ENCODE data around the gene HOXD9. TPM values are rescaled to one million over a fixed set of nuclear protein-coding genes. Genes with fewer than 3 reads are reported as not detected.

HOXD9 gene
- total and polyA plus RNA-seq, 4 experiments from 2014 or later, result not detected

DNA sequence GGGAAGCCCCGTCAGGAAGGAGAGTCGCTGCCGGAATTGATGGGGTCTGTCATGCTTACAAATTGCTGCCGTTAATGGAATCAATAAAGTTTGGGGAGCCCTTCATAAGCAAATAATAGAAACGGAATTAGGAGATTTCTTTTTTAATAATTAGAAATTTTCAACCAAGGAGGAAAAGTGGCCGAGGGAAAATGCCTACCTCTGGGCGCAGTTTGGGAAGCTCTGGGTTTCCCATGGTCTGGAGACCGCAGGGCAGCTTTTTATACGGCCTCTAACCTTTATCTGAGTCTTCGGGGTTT is 40.0 kb upstream of the HOXD9 start:
- H3K36me3 ChIP-seq (ENCODE audit: insufficient read depth, low read length), result no peaks in the 10 kb centered on the region
- H3K4me1 Mint-ChIP-seq, result peaks cover 4 to 40% (median 11%) of the 10 kb centered on the region in 4 donors
- peak overlapping the region in 5 of 7 donors; percentile 13 to 96 (median 87) for H3K27ac Mint-ChIP-seq
- intact Hi-C loops (cut with micrococcal nuclease), result no loop called here
- peaks cover 3 to 78% (median 60%) of the 10 kb centered on the region in 8 donors for H3K9me3 Mint-ChIP-seq
- H3K27me3 ChIP-seq (ENCODE audit: insufficient read depth, low read length), result peaks cover 86% of the 10 kb centered on the region
- H3K36me3 Mint-ChIP-seq, result peaks cover 0 to 17% of the 10 kb centered on the region in 2 donors
- peaks cover 57 to 63% of the 10 kb centered on the region in 2 donors for H3K27me3 Mint-ChIP-seq
- peak overlapping the region in 5 of 8 donors; percentile 17 to 57 (median 41) for H3K4me3 Mint-ChIP-seq
- no peaks in the 10 kb centered on the region for H3K9me3 ChIP-seq (ENCODE audit: control insufficient read depth in 1 of 2, low read length in 2 of 2)
- ChIA-PET POLR2A (ENCODE audit: partially characterized antibody) (no interaction called here), CTCF (ENCODE audit: partially characterized antibody) (interaction anchor here (0.7 to 1.2 kb wide), 2 partner anchors 11 to 44 kb away, joined by 3 read pairs; no protein-coding TSS in a partner anchor)
- H3K4me3 ChIP-seq (ENCODE audit: low read length in 2 of 2), result no peak overlapping the region
- no peak overlapping the region for H3K27ac ChIP-seq (ENCODE audit: low read depth, low read length)
- H3K4me1 ChIP-seq (ENCODE audit: insufficient read depth, low read length), result no peaks in the 10 kb centered on the region
- peak in 1 of 5 donors; percentile 27 for DNase-seq

DNA sequence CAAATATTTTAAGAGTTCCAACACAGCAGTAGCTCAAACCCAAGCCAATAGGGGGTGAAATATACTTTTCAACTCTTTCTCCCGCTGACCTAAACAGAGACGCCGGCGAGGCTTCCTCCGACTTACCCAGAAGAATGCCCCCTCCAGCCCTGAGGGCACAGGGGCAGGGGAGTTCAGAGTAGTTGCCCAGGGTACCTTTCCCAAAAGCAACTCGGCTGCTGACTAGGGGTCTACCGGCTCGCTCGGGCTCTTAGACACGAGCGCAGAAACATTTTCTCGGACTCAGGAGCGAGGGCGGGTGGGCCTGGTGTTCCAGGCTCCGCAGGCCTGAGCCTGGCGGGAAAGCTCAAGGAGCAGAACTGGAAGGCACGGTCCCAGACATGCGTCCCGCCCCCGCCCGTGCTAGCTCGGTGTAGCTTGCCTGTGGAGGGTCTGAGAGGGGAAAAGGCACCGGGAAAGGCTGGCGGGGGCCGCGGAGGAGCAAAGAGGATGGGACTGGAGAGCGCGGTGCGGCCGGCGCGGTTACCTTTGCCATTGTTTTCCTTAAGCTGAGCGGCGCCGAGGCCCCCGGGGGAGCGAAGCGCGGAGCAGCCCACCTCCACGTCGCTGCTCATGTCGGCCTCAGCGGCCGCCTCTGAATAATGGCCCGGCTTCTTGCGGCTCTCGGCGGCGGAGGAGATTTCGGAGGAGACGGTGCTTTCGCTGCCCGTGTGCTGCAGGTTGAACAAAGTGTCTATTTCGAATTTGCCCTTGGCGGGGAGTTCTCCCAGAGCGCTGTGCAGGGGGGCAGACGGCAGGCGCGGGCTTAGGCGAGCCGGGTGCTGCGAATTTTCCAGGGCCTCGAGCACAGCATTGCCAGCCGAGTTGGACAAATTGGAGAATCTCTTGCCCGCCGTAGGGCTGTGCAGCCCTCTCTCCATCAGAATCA is 39.4 kb upstream of the HOXD9 start:
- Mint-ChIP-seq H3K9me3 (peaks cover 3 to 84% (median 59%) of the 10 kb centered on the region in 8 donors), H3K36me3 (peaks cover 0 to 17% of the 10 kb centered on the region in 2 donors), H3K4me1 (peaks cover 4 to 43% (median 13%) of the 10 kb centered on the region in 4 donors), H3K4me3 (peak overlapping the region in 7 of 8 donors; percentile 36 to 74 (median 57)), H3K27ac (peak overlapping the region in 6 of 7 donors; percentile 13 to 96 (median 84)), H3K27me3 (peaks cover 60 to 68% of the 10 kb centered on the region in 2 donors)
- no peaks in the 10 kb centered on the region for H3K36me3 ChIP-seq (ENCODE audit: insufficient read depth, low read length)
- POLR2A ChIA-PET (ENCODE audit: partially characterized antibody), result no interaction called here
- peaks cover 91% of the 10 kb centered on the region for H3K27me3 ChIP-seq (ENCODE audit: insufficient read depth, low read length)
- intact Hi-C loops (cut with micrococcal nuclease), result no loop called here
- CTCF ChIA-PET (ENCODE audit: partially characterized antibody), result interaction anchor here (0.7 kb wide), 1 partner anchor 11 kb away, joined by 3 read pairs; no protein-coding TSS in a partner anchor
- H3K27ac ChIP-seq (ENCODE audit: low read depth, low read length), result no peak overlapping the region
- DNase-seq, result no peak
- no peaks in the 10 kb centered on the region for H3K9me3 ChIP-seq (ENCODE audit: control insufficient read depth in 1 of 2, low read length in 2 of 2)
- peaks cover 4% of the 10 kb centered on the region for H3K4me1 ChIP-seq (ENCODE audit: insufficient read depth, low read length)
- no peak overlapping the region for H3K4me3 ChIP-seq (ENCODE audit: low read length in 2 of 2)

DNA sequence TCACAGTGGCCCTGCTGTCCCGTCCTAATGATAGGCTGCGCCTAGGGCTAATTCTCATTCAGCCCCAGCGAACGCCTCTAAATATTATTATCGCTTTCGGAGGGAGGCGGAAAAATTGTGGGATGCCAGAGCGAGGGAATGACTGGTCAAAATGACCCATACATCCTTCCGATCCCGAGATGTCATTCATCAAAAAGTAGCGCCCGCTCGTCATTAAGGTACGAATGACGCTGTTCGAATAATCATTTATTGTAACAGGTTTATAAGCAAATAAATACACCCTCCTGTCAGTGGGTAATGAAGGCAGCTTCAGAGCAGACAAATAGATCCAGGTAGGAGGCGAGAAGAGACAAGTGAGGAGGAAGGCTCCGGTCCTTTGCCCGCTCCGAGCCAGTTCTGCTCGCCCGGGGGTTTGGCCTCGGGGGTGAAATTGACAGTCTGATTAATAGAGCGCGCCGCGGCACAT is 38.7 kb upstream of the HOXD9 start, which contains the start of gene EVX2:
Gene EVX2 (minus strand): TSS at position 167 of the 466 bp plus-strand sequence. CDS start 186 bp downstream, outside the sequence.
- H3K36me3 Mint-ChIP-seq, result peaks cover 0 to 13% of the 10 kb centered on the region in 2 donors
- H3K27me3 Mint-ChIP-seq, result peaks cover 58 to 66% of the 10 kb centered on the region in 2 donors
- H3K27ac Mint-ChIP-seq, result peak within 1 kb of the TSS in 6 of 7 donors; percentile 53 to 96 (median 86)
- peak in 1 of 5 donors; percentile 28 for DNase-seq
- CTCF ChIA-PET (ENCODE audit: partially characterized antibody), result no interaction called here
- intact Hi-C loops (cut with micrococcal nuclease), result no loop called here
- H3K9me3 Mint-ChIP-seq, result peaks cover 0 to 80% (median 53%) of the 10 kb centered on the region in 8 donors
- Histone ChIP-seq H3K27me3 (ENCODE audit: insufficient read depth, low read length) (peaks cover 91% of the 10 kb centered on the region), H3K9me3 (ENCODE audit: control insufficient read depth in 1 of 2, low read length in 2 of 2) (no peaks in the 10 kb centered on the region), H3K4me3 (ENCODE audit: low read length in 2 of 2) (no peak within 1 kb of the TSS), H3K36me3 (ENCODE audit: insufficient read depth, low read length) (no peaks in the 10 kb centered on the region), H3K27ac (ENCODE audit: low read depth, low read length) (no peak within 1 kb of the TSS), H3K4me1 (ENCODE audit: insufficient read depth, low read length) (peaks cover 9% of the 10 kb centered on the region)
- POLR2A ChIA-PET (ENCODE audit: partially characterized antibody), result no interaction called here
- H3K4me1 Mint-ChIP-seq, result peaks cover 4 to 44% (median 16%) of the 10 kb centered on the region in 4 donors
- peak within 1 kb of the TSS in 7 of 8 donors; percentile 36 to 78 (median 61) for H3K4me3 Mint-ChIP-seq

DNA sequence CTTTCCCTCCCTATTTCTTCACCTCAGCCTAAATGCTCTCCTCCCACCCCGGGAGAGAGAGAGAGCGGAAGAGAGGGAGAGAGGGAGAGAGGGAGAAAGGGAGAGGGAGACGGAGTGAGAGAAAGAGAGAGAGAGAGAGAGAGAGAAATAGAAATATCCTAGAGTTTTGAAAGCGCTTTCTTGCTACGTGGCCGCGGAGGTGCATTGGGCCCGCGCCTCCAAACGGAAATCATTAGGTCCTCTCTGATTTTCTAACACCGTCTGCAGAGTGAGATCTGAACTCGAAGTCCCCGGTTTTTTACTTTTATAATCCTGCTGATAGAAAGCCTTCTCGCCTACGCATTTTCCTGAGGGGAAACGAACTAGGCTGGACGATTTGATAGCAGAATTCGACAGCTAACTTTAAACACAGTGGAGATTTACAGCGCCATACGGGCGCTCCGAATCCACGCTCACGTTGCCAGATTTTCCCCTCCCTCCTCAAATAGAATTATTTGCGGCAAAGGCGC is 37.9 kb upstream of the HOXD9 start:
- peaks cover 9% of the 10 kb centered on the region for H3K4me1 ChIP-seq (ENCODE audit: insufficient read depth, low read length)
- peaks cover 0 to 72% (median 51%) of the 10 kb centered on the region in 8 donors for H3K9me3 Mint-ChIP-seq
- ChIA-PET CTCF (ENCODE audit: partially characterized antibody) (interaction anchor here (1.6 kb wide), 1 partner anchor 12 kb away, joined by 7 read pairs; no protein-coding TSS in a partner anchor), POLR2A (ENCODE audit: partially characterized antibody) (interaction anchor here (1.1 kb wide), 1 partner anchor 12 kb away, joined by 3 read pairs; no protein-coding TSS in a partner anchor)
- intact Hi-C loops (cut with micrococcal nuclease), result no loop called here
- H3K27ac Mint-ChIP-seq, result peak overlapping the region in 6 of 7 donors; percentile 39 to 96 (median 68)
- H3K36me3 Mint-ChIP-seq, result peaks cover 0 to 15% of the 10 kb centered on the region in 2 donors
- no peak overlapping the region for H3K4me3 ChIP-seq (ENCODE audit: low read length in 2 of 2)
- H3K27ac ChIP-seq (ENCODE audit: low read depth, low read length), result no peak overlapping the region
- H3K4me1 Mint-ChIP-seq, result peaks cover 1 to 42% (median 11%) of the 10 kb centered on the region in 4 donors
- H3K27me3 Mint-ChIP-seq, result peaks cover 60 to 65% of the 10 kb centered on the region in 2 donors
- H3K9me3 ChIP-seq (ENCODE audit: control insufficient read depth in 1 of 2, low read length in 2 of 2), result no peaks in the 10 kb centered on the region
- DNase-seq, result no peak
- peaks cover 91% of the 10 kb centered on the region for H3K27me3 ChIP-seq (ENCODE audit: insufficient read depth, low read length)
- peak overlapping the region in 6 of 8 donors; percentile 22 to 78 (median 45) for H3K4me3 Mint-ChIP-seq
- H3K36me3 ChIP-seq (ENCODE audit: insufficient read depth, low read length), result no peaks in the 10 kb centered on the region

DNA sequence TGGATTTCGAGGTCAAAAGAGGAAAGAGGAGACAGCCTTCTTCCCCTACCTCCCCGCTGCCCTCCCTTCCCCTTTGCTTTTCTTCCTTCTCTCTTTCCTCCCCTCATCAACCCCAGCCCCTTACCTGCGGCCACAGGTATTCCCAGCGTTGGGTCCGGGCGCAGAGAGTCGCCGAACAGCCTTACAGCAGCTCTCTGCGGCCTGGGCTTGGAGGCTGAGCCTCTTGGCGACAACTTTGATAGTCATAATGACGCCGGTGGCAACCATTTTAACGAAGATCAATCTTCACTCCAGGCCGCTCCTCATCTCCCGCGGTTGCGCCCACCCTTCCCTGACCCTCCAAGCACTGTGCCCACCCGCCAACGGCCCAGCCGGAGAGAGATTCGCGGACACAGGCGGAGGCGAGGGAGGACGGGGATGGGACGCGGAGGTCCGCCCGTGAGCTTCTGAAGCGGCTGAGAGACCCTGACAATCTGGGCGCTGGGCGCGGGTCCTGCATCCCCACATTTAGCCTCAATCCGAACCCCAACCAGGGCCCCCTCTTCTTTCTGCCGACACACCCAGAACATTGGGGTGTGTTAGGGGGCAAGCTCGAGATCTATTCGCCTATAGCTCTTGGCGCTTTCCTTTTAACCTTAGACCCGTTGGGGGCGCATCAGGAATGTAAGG is 37.3 kb upstream of the HOXD9 start:
- H3K4me1 ChIP-seq (ENCODE audit: insufficient read depth, low read length), result peaks cover 9% of the 10 kb centered on the region
- POLR2A ChIA-PET (ENCODE audit: partially characterized antibody), result interaction anchor here (1.1 to 1.2 kb wide), 2 partner anchors 11 to 25 kb away, joined by 3 read pairs; no protein-coding TSS in a partner anchor

DNA sequence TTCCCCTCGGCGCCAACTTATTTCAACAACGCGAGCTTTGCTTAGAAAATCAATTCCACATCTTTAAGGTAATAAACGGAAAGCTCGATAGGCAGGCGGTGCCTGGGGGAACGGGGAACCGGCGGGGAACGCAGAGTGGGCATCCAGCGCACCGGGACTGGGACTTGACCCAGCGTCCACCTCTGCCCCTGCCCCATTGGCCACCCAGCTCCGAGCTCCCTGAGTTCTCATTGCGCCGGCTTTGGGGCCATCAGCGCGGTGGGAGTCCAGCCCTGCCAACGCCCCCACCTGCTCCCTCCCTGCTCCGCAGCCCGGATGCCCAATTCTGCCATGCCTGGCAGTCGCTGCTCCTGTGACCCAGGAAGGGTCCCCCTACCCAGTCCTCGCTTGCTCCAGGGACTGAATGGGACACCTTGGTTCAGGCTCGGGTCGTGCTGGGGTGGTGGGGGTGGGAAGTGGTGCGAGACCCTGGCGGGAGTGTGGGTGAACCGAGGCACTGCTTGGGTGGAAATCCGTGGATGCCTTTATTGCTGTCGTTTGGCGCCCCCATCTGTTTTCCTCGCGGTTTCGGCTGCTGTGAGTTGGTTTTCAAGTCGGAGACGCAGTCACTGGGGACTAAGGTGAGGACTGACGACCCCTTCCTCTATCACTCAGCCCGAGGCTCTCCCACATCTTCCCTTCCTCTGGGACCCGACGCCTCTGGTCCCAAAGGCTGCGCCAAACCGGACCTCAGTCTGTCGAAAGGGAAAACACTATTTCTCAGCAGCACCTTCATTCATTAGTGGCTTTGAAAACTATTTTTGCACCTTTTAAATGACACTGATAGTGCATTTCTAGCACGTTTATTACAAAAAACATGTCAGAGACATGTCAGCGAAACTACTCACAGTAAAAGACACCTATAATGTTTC is 36.4 kb upstream of the HOXD9 start:
- Mint-ChIP-seq H3K27ac (peak overlapping the region in 6 of 7 donors; percentile 30 to 91 (median 58)), H3K36me3 (peaks cover 0 to 13% of the 10 kb centered on the region in 2 donors), H3K4me3 (peak overlapping the region in 5 of 8 donors; percentile 5 to 36 (median 18)), H3K9me3 (peaks cover 0 to 71% (median 52%) of the 10 kb centered on the region in 8 donors), H3K27me3 (peaks cover 67 to 78% of the 10 kb centered on the region in 2 donors), H3K4me1 (peaks cover 1 to 49% (median 10%) of the 10 kb centered on the region in 4 donors)
- H3K9me3 ChIP-seq (ENCODE audit: control insufficient read depth in 1 of 2, low read length in 2 of 2), result no peaks in the 10 kb centered on the region
- ChIA-PET POLR2A (ENCODE audit: partially characterized antibody) (interaction anchor here (1.1 to 1.2 kb wide), 2 partner anchors 10 to 24 kb away, joined by 3 read pairs; no protein-coding TSS in a partner anchor), CTCF (ENCODE audit: partially characterized antibody) (interaction anchor here (1.0 to 1.6 kb wide), 2 partner anchors 11 to 396 kb away, joined by 3 to 7 read pairs; no protein-coding TSS in a partner anchor)
- H3K4me1 ChIP-seq (ENCODE audit: insufficient read depth, low read length), result peaks cover 9% of the 10 kb centered on the region
- no peak overlapping the region for H3K4me3 ChIP-seq (ENCODE audit: low read length in 2 of 2)
- intact Hi-C loops (cut with micrococcal nuclease), result no loop called here
- H3K27ac ChIP-seq (ENCODE audit: low read depth, low read length), result no peak overlapping the region
- no peak for DNase-seq
- H3K27me3 ChIP-seq (ENCODE audit: insufficient read depth, low read length), result peaks cover 96% of the 10 kb centered on the region
- H3K36me3 ChIP-seq (ENCODE audit: insufficient read depth, low read length), result no peaks in the 10 kb centered on the region

More for the DNA sequence above, 37.3 kb upstream of the HOXD9 start:
- Mint-ChIP-seq H3K36me3 (peaks cover 0 to 15% of the 10 kb centered on the region in 2 donors), H3K4me1 (peaks cover 1 to 46% (median 11%) of the 10 kb centered on the region in 4 donors), H3K4me3 (peak overlapping the region in 3 of 8 donors; percentile 5 to 50 (median 46)), H3K9me3 (peaks cover 0 to 73% (median 52%) of the 10 kb centered on the region in 8 donors), H3K27ac (peak overlapping the region in 4 of 7 donors; percentile 18 to 91 (median 81)), H3K27me3 (peaks cover 62 to 71% of the 10 kb centered on the region in 2 donors)
- no peaks in the 10 kb centered on the region for H3K36me3 ChIP-seq (ENCODE audit: insufficient read depth, low read length)
- H3K27ac ChIP-seq (ENCODE audit: low read depth, low read length), result no peak overlapping the region
- no peaks in the 10 kb centered on the region for H3K9me3 ChIP-seq (ENCODE audit: control insufficient read depth in 1 of 2, low read length in 2 of 2)
- no peak overlapping the region for H3K4me3 ChIP-seq (ENCODE audit: low read length in 2 of 2)
- H3K27me3 ChIP-seq (ENCODE audit: insufficient read depth, low read length), result peaks cover 94% of the 10 kb centered on the region
- intact Hi-C loops (cut with micrococcal nuclease), result no loop called here
- CTCF ChIA-PET (ENCODE audit: partially characterized antibody), result interaction anchor here (1.0 to 1.6 kb wide), 2 partner anchors 12 to 395 kb away, joined by 3 to 7 read pairs; no protein-coding TSS in a partner anchor
- peak in 1 of 5 donors; percentile 28 for DNase-seq
